Fibroblast of lung (primary cell): ENCODE data around the gene IGF2BP2. TPM values are rescaled to one million over a fixed set of nuclear protein-coding genes. Genes with fewer than 3 reads are reported as not detected.

Experiments used
- DNase-seq, 2 donors: peaks; one replicate each; pipeline versions ENCODE4 v3.0.0 to v3.0.0-alpha.2; 2010; ENCODE audit warnings: low read depth in 2 of 2
- H2AFZ ChIP-seq: 2 replicates; pipeline ENCODE4 v1.5.1; 2012; ENCODE audit warnings: low read length, control low read depth, inconsistent platforms
- H3K27ac ChIP-seq: 2 replicates; pipeline ENCODE4 v1.5.1; 2011; ENCODE audit warnings: low read length, control low read depth; ENCODE audit not compliant: insufficient read depth
- H3K27me3 ChIP-seq: 2 replicates; pipeline ENCODE4 v1.5.1; 2011; ENCODE audit warnings: mild to moderate bottlenecking, low read length; ENCODE audit not compliant: control insufficient read depth, insufficient read depth
- H3K36me3 ChIP-seq: 2 replicates; pipeline ENCODE4 v1.5.1; 2011; ENCODE audit warnings: low read length; ENCODE audit not compliant: control insufficient read depth, insufficient read depth
- H3K4me1 ChIP-seq: 2 replicates; pipeline ENCODE4 v1.5.1; 2011; ENCODE audit warnings: low read length; ENCODE audit not compliant: control insufficient read depth, insufficient read depth; ENCODE audit errors: extremely low read depth
- H3K4me2 ChIP-seq: 2 replicates; pipeline ENCODE4 v1.5.1; 2011; ENCODE audit warnings: low read length, control low read depth; ENCODE audit not compliant: insufficient read depth; ENCODE audit errors: extremely low read depth
- H3K4me3 ChIP-seq, 4 experiments: fragments of 200-600 bp in 1 of 4; sonication (generic) in 1 of 4; replicated peaks in 1 of 4; 2 replicates each; pipeline ENCODE4 v1.5.1; 2011 to 2016; ENCODE audit warnings: low read length in 4 of 4, low read depth in 3 of 4, mild to moderate bottlenecking in 3 of 4, control low read depth in 2 of 4, inconsistent platforms in 1 of 4, mixed read lengths in 1 of 4; ENCODE audit not compliant: insufficient read depth in 1 of 4; ENCODE audit errors: control extremely low read depth in 1 of 4
- H3K79me2 ChIP-seq: 2 replicates; pipeline ENCODE4 v1.5.1; 2012; ENCODE audit warnings: mild to moderate bottlenecking, low read length, inconsistent platforms; ENCODE audit not compliant: control insufficient read depth, insufficient read depth
- H3K9ac ChIP-seq: 2 replicates; pipeline ENCODE4 v1.5.1; 2011; ENCODE audit warnings: mild to moderate bottlenecking, low read length, control low read depth; ENCODE audit not compliant: insufficient read depth
- H3K9me3 ChIP-seq: 2 replicates; pipeline ENCODE4 v1.5.1; 2012; ENCODE audit warnings: low read depth, low read length; ENCODE audit not compliant: control insufficient read depth, insufficient read depth
- H4K20me1 ChIP-seq: 2 replicates; pipeline ENCODE4 v1.5.1; 2011; ENCODE audit warnings: low read length; ENCODE audit not compliant: control insufficient read depth, insufficient read depth; ENCODE audit errors: extremely low read depth
- EZH2 ChIP-seq: IDR thresholded peaks from 2 replicates; pipeline ENCODE4 v1.5.1; 2012; ENCODE audit warnings: low read length, control low read depth, mild to moderate bottlenecking; ENCODE audit errors: missing control alignments
- polyA plus RNA-seq, 2 donors: library from polyadenylated mRNA; depleted of rRNA in 1 of 2; stranded (reverse) in 1 of 2; unstranded in 1 of 2; fragments of >200 nt; gene quantifications; 2 replicates each; pipeline ENCODE4 v1.2.1, GENCODE V29; 2011 to 2012; ENCODE audit warnings: missing spikeins in 1 of 2
- total RNA-seq: library from RNA; depleted of rRNA; stranded (reverse); fragments of >200 nt; gene quantifications from 2 replicates; pipeline ENCODE4 v1.2.1, GENCODE V29; 2014
- TF ChIP-seq, protein P1 (sequence below), 2 donors: IDR thresholded peaks in 1 of 2; conservative IDR thresholded peaks in 1 of 2; 1 replicate in 1 of 2; 2 replicates in 1 of 2; pipeline ENCODE4 v1.5.1; 2011 to 2012; ENCODE audit warnings: low read length in 2 of 2, control low read depth in 1 of 2, inconsistent platforms in 1 of 2, low read depth in 1 of 2, mild to moderate bottlenecking in 1 of 2

The IGF2BP2 gene
- total and polyA plus RNA-seq, 2 donors (not counting 1 experiment from before 2014, with no cell fraction given), result 5.5 to 46.1 TPM

DNA sequence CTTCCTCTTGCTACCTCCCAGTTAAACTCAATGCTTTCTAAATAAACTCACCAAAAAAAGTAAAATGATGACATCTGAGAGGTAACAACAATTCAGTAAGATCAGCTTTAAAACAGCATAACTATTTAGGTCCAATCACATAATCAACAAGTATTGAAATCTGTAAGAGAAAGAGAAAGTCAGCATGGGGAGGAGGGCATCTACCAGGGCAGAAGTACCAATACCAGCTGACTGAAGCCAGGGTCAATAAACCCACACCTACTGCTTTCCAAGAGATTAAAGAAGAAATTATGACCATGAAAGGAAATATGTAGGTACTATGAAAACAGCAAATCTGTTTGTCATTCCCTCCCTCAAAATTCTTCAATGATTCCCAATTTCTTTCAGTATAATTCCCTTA, 42.2 kb upstream of the IGF2BP2 start:
- no peaks in the 10 kb centered on the region for H3K36me3 ChIP-seq
- H3K9me3 ChIP-seq, result no peaks in the 10 kb centered on the region
- H3K9ac ChIP-seq, result no peak overlapping the region
- no peak overlapping the region for H3K4me3 ChIP-seq
- H3K4me1 ChIP-seq, result no peaks in the 10 kb centered on the region
- TF ChIP-seq, protein P1, sequence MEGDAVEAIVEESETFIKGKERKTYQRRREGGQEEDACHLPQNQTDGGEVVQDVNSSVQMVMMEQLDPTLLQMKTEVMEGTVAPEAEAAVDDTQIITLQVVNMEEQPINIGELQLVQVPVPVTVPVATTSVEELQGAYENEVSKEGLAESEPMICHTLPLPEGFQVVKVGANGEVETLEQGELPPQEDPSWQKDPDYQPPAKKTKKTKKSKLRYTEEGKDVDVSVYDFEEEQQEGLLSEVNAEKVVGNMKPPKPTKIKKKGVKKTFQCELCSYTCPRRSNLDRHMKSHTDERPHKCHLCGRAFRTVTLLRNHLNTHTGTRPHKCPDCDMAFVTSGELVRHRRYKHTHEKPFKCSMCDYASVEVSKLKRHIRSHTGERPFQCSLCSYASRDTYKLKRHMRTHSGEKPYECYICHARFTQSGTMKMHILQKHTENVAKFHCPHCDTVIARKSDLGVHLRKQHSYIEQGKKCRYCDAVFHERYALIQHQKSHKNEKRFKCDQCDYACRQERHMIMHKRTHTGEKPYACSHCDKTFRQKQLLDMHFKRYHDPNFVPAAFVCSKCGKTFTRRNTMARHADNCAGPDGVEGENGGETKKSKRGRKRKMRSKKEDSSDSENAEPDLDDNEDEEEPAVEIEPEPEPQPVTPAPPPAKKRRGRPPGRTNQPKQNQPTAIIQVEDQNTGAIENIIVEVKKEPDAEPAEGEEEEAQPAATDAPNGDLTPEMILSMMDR (conservative IDR thresholded peaks at IDR 0.05 in 1 of 2, IDR thresholded peaks at IDR 0.05 in 1 of 2; ENCODE audit: low read depth in 1 of 2, low read length in 2 of 2), result no peak
- TF ChIP-seq EZH2, result no peak
- no peaks in the 10 kb centered on the region for H4K20me1 ChIP-seq
- H3K27ac ChIP-seq, result no peak overlapping the region
- no peak for DNase-seq
- peaks cover 16% of the 10 kb centered on the region for H3K27me3 ChIP-seq
- no peaks in the 10 kb centered on the region for H3K79me2 ChIP-seq
- H3K4me2 ChIP-seq, result no peak overlapping the region
- no peak overlapping the region for H2AFZ ChIP-seq

DNA sequence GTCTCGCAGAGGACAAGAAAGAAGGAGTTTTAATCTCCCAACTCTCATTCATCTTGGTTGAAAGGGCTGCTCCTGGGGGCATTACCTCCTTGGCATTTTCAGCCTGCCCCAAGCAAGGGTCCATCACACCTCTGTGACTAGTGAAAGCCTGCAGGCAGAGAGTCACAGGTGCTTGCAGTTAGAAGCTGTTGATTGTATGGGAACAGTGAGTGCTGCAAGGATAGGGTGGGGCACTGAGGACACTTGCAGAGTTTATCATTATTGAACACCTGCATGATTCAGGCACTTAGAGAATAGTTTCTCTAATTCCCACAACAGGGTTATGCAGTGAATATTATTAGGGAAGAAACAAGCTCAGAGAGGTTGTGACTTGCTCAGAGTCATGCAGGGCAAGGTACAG, 41.7 kb upstream of the IGF2BP2 start:
- Histone ChIP-seq H3K4me3 (no peak overlapping the region), H2AFZ (no peak overlapping the region), H3K27me3 (peaks cover 16% of the 10 kb centered on the region), H3K79me2 (no peaks in the 10 kb centered on the region), H3K4me2 (no peak overlapping the region), H3K36me3 (no peaks in the 10 kb centered on the region), H3K9ac (no peak overlapping the region), H3K27ac (no peak overlapping the region), H3K9me3 (no peaks in the 10 kb centered on the region), H4K20me1 (no peaks in the 10 kb centered on the region), H3K4me1 (no peaks in the 10 kb centered on the region)
- no peak for DNase-seq
- no peak for TF ChIP-seq EZH2
- TF ChIP-seq, protein P1 (conservative IDR thresholded peaks at IDR 0.05 in 1 of 2, IDR thresholded peaks at IDR 0.05 in 1 of 2; ENCODE audit: low read depth in 1 of 2, low read length in 2 of 2), result no peak

DNA sequence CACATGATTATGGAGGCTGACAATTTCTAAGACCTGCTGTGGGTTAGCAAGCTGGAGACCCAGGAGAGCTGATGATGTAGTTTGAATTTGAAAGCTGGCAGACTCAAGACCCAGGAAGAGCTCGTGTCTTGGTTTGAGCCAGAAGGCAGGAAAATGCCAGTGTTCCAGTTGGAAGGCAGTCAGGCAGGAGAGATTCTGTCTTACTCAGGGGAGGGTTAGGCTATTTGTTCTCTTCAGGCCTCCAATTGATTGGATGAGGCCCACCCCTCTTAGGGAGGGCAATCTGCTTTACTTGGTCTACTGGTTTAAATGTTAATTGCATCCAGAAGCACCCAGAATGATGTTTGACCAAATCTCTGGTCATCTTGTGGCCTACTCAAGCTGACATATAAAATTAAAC, 40.4 kb upstream of the IGF2BP2 start:
- no peak overlapping the region for H3K4me3 ChIP-seq
- no peak overlapping the region for H3K27ac ChIP-seq
- no peak overlapping the region for H2AFZ ChIP-seq
- H3K79me2 ChIP-seq, result no peaks in the 10 kb centered on the region
- H4K20me1 ChIP-seq, result no peaks in the 10 kb centered on the region
- no peaks in the 10 kb centered on the region for H3K9me3 ChIP-seq
- H3K9ac ChIP-seq, result no peak overlapping the region
- no peak overlapping the region for H3K4me2 ChIP-seq
- H3K36me3 ChIP-seq, result no peaks in the 10 kb centered on the region
- H3K27me3 ChIP-seq, result peaks cover 16% of the 10 kb centered on the region
- no peaks in the 10 kb centered on the region for H3K4me1 ChIP-seq
- TF ChIP-seq EZH2, result no peak
- TF ChIP-seq, protein P1 (conservative IDR thresholded peaks at IDR 0.05 in 1 of 2, IDR thresholded peaks at IDR 0.05 in 1 of 2; ENCODE audit: low read depth in 1 of 2, low read length in 2 of 2), result no peak
- DNase-seq, result no peak
